Inflammatory macrophage treated with lipopolysaccharide for 4 hours (primary cell): ENCODE results near the gene L1TD1.
A peak's percentile ranks its signal among the peaks of the same experiment; 100 is the strongest.
"Not testable (repeated sequence)": the region's sequence is repeated elsewhere in the genome, so short reads cannot be mapped to it uniquely, and the experiment has no call there.

Source experiments
- DNase-seq: peaks from one replicate; pipeline ENCODE4 v3.0.0-alpha.2; 2020

The L1TD1 gene

GRCh38 chr1:62198781-62199125, 4.1 kb downstream of the L1TD1 start:
- no peak for DNase-seq

GRCh38 chr1:62207187-62207586, 12.5 kb downstream of the L1TD1 start:
- DNase-seq: no peak

- no peak for DNase-seq
These were observed 13.4 kb downstream of the L1TD1 start for GRCh38 chr1:62208087-62208486.

GRCh38 chr1:62208970-62209369, 14.3 kb downstream of the L1TD1 start:
- DNase-seq: no peak

- peak; percentile 85 for DNase-seq
These were observed 15.4 kb downstream of the L1TD1 start for GRCh38 chr1:62209931-62210595.

GRCh38 chr1:62210960-62211359, 16.3 kb downstream of the L1TD1 start:
- DNase-seq: no peak

GRCh38 chr1:62212411-62212810, 17.8 kb downstream of the L1TD1 start:
- no peak for DNase-seq

- no peak for DNase-seq
These were observed 18.6 kb downstream of the L1TD1 start for GRCh38 chr1:62213075-62213914.

GRCh38 chr1:62218604-62219003, 24.0 kb downstream of the L1TD1 start:
- DNase-seq: peak; percentile 26

- DNase-seq: not testable (repeated sequence)
These were observed 25.8 kb downstream of the L1TD1 start for GRCh38 chr1:62220456-62220855.

- no peak for DNase-seq
These were observed 26.5 kb downstream of the L1TD1 start for GRCh38 chr1:62221171-62221570.

GRCh38 chr1:62222321-62222720, 27.7 kb downstream of the L1TD1 start:
- DNase-seq: no peak

GRCh38 chr1:62224182-62224581, 29.5 kb downstream of the L1TD1 start:
- no peak for DNase-seq

GRCh38 chr1:62227496-62227895, 32.8 kb downstream of the L1TD1 start:
- no peak for DNase-seq

GRCh38 chr1:62228136-62228882, 33.7 kb downstream of the L1TD1 start:
- DNase-seq: peak; percentile 59

GRCh38 chr1:62228883-62229187, 34.2 kb downstream of the L1TD1 start:
- DNase-seq: no peak

- no peak for DNase-seq
These were observed 34.8 kb downstream of the L1TD1 start for GRCh38 chr1:62229468-62229867.

GRCh38 chr1:62229932-62230331, 35.3 kb downstream of the L1TD1 start:
- DNase-seq: no peak

- DNase-seq: no peak
These were observed 36.1 kb downstream of the L1TD1 start for GRCh38 chr1:62230718-62231117.

GRCh38 chr1:62232871-62233278, 38.2 kb downstream of the L1TD1 start:
- peak; percentile 65 for DNase-seq

GRCh38 chr1:62233926-62234450, 39.3 kb downstream of the L1TD1 start:
- no peak for DNase-seq

GRCh38 chr1:62234688-62235087, 40.0 kb downstream of the L1TD1 start:
- no peak for DNase-seq

GRCh38 chr1:62235576-62235975, 40.9 kb downstream of the L1TD1 start:
- no peak for DNase-seq

GRCh38 chr1:62237361-62237760, 42.7 kb downstream of the L1TD1 start:
- no peak for DNase-seq
